Left renal cortex interstitium (tissue), 4 donors: ENCODE results near the gene BTNL2. TPM values are rescaled to one million over a fixed set of nuclear protein-coding genes. Genes with fewer than 3 reads are reported as not detected.
"Not testable (repeated sequence)": the region's sequence is repeated elsewhere in the genome, so short reads cannot be mapped to it uniquely, and the experiment has no call there.

ENCODE experiments used
- DNase-seq, 4 donors: peaks; one replicate each; pipeline ENCODE4 v3.0.0-alpha.2; 2013; ENCODE audit warnings: low read depth in 4 of 4, low spot score in 2 of 4, missing footprints in 1 of 4
- polyA plus RNA-seq, 4 donors: library from polyadenylated mRNA; unstranded; fragments of 120-200 nt; gene quantifications; one replicate each; pipeline ENCODE4 v1.2.1, GENCODE V29; 2013; ENCODE audit not compliant: insufficient read length in 4 of 4

The BTNL2 gene
- polyA plus RNA-seq, 4 donors = 0.14 to 1.8 (median 0.85) TPM

- no peak for DNase-seq
Observed at GRCh38 chr6:32371803-32372202, 35.2 kb downstream of the BTNL2 start, which contains the start of gene TSBP1. Gene TSBP1, minus strand, starts transcription at chr6:32371903. Its CDS starts 197 bp downstream, at chr6:32371706.

- no peak for DNase-seq
Observed at GRCh38 chr6:32371229-32371628, 35.8 kb downstream of the BTNL2 start.

GRCh38 chr6:32370505-32370904 is 36.5 kb downstream of the BTNL2 start:
- no peak for DNase-seq

DNA sequence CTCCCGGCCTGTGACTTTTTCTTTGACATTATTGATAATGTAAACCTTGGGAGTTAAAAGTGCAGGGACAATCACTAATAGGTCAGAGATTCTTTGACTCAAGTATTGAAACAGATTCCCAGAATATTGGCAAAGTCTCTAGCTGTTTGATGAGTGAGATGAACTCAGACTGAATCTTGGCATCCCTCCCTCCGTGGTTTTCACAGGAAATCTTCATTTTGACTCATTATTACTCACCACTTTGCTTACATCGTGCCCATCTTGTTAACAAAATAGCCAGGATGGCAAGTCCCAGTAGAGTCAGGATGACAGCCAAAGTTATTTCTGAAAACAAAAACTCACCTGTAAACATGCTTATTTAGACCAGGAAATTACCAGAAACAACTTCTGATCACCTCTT is 37.3 kb downstream of the BTNL2 start:
- DNase-seq = no peak

GRCh38 chr6:32367644-32368043 is 39.3 kb downstream of the BTNL2 start:
- no peak for DNase-seq

- not testable (repeated sequence) for DNase-seq
Observed at GRCh38 chr6:32359225-32359624, 47.8 kb downstream of the BTNL2 start.

DNA sequence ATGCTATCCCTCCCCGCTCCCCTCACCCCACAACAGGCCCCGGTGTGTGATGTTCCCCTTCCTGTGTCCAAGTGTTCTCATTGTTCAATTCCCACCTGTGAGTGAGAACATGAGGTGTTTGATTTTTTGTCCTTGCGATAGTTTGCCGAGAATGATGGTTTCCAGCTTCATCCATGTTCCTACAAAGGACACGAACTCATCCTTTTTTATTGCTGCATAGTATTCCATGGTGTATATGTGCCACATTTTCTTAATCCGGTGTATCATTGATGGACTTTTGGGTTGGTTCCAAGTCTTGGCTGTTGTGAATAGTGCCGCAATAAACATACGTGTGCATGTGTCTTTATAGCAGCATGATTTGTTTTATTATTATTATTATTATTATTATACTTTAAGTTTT is 48.4 kb downstream of the BTNL2 start:
- DNase-seq = not testable (repeated sequence)

DNA sequence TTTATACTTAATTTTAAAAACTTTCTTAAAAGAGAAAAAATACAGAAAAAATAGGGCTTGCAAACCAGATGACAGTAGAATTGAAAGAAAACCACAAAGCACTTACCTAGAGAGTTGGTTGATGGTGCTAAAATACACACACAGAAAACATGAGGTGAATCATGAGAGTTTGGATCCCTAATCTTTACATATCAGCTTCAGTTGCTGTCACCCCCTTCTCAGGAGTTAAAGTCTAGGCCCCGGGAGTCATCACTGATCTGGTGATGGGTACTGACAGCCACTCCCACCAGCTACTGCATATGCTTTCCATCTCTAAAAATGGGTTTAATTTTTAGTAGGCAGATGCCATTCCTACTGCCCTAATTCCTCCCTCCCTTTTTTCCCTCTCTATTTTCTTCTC is 52.0 kb downstream of the BTNL2 start:
- DNase-seq = no peak

DNA sequence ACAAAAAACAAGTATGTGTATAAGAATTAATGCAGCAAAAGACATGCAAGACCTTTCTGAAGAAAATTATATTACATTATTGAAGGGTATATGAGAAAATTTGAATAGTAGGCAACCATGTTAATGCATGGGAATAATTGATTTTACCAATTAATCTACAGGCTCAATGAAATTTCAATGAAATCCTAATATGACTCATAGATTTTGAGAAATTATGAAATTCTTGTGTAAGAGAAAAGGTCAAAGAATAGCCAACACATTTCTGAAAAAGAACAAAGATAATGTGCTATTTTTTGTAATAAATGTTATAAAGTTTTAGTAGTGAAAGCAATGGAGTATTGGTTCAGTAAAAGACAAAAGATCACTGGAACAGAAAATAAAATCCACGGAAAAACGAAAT is 53.6 kb downstream of the BTNL2 start:
- DNase-seq = no peak

Other genes with a start within 250 kb of the BTNL2 start
- gene EGFL8, start 242.6 kb downstream of the BTNL2 start, polyA plus RNA-seq = 10 to 100 TPM; 12.0 to 46.0 (median 32.2) TPM
- gene AGPAT1, start 231.1 kb downstream of the BTNL2 start, polyA plus RNA-seq = 100 to 1,000 TPM in 3 of 4 donors, 10 to 100 TPM in 1; 93.4 to 114 (median 104) TPM
- gene RNF5, start 228.8 kb downstream of the BTNL2 start, polyA plus RNA-seq = 100 to 1,000 TPM in 3 of 4 donors, 10 to 100 TPM in 1; 95.7 to 113 (median 106) TPM
- gene AGER, start 222.9 kb downstream of the BTNL2 start, polyA plus RNA-seq = 10 to 100 TPM; 10.8 to 37.0 (median 20.3) TPM
- gene PBX2, start 217.0 kb downstream of the BTNL2 start, polyA plus RNA-seq = 100 to 1,000 TPM; 150 to 221 (median 179) TPM
- gene GPSM3, start 214.5 kb downstream of the BTNL2 start, polyA plus RNA-seq = 10 to 100 TPM in 3 of 4 donors, 1 to 10 TPM in 1; 9.5 to 12.0 (median 11.3) TPM
- gene NOTCH4, start 183.1 kb downstream of the BTNL2 start, polyA plus RNA-seq = 10 to 100 TPM; 14.9 to 30.8 (median 18.4) TPM
- under 1 TPM in 1 of 4 donors, not detected in 3; 0.24 TPM for gene TSBP1, start 35.3 kb downstream of the BTNL2 start, polyA plus RNA-seq
- gene HLA-DRA, start 32.7 kb upstream of the BTNL2 start, polyA plus RNA-seq = 100 to 1,000 TPM in 1 of 4 donors, 10 to 100 TPM in 3; 52.7 to 119 (median 80.0) TPM
- 10 to 100 TPM in 3 of 4 donors, 1 to 10 TPM in 1; 8.3 to 46.3 (median 13.8) TPM for gene HLA-DRB5, start 123.1 kb upstream of the BTNL2 start, polyA plus RNA-seq
- gene HLA-DRB1, start 182.7 kb upstream of the BTNL2 start, polyA plus RNA-seq = 10 to 100 TPM; 23.8 to 58.8 (median 50.9) TPM
- 1 to 10 TPM; 2.6 to 5.7 (median 3.8) TPM for gene HLA-DQA1, start 230.2 kb upstream of the BTNL2 start, polyA plus RNA-seq